GM10248 (cell line): ENCODE data around the gene TMPRSS11F.

Experiments
- CTCF ChIA-PET: fragments of 300-600 bp; sonication (Branson Sonifier 250); formaldehyde crosslinking; extraction: SDS; loops from one replicate; lab custom pipeline; 2021; ENCODE audit warnings: antibody characterized with exemption; lab: Yijun Ruan, JAX
- POLR2A ChIA-PET: fragments of 350-650 bp; sonication (Branson Sonifier 250); formaldehyde crosslinking; extraction: SDS; loops from one replicate; lab custom pipeline; 2020; ENCODE audit warnings: antibody characterized with exemption; lab: Yijun Ruan, JAX
- DNase-seq: peaks from one replicate; pipeline ENCODE4 v3.0.0; 2012; ENCODE audit errors: extremely low spot score
- CTCF ChIP-seq: IDR thresholded peaks from 2 replicates; pipeline ENCODE4 v1.5.1; 2012; ENCODE audit warnings: mild to moderate bottlenecking, low read depth; ENCODE audit errors: extremely low read depth, missing control alignments, control extremely low read depth

The TMPRSS11F gene

GRCh38 chr4:68109868-68110267 lies 19.8 kb downstream of the TMPRSS11F start:
- CTCF ChIA-PET: no interaction called here
- no peak for TF ChIP-seq CTCF
- POLR2A ChIA-PET: no interaction called here
- DNase-seq: no peak

- ChIA-PET CTCF (no interaction called here), POLR2A (no interaction called here)
- DNase-seq: no peak
- no peak for TF ChIP-seq CTCF
Observed at GRCh38 chr4:68082758-68083157, 46.9 kb downstream of the TMPRSS11F start.

GRCh38 chr4:68079928-68080327 lies 49.7 kb downstream of the TMPRSS11F start:
- ChIA-PET CTCF (no interaction called here), POLR2A (no interaction called here)
- no peak for DNase-seq
- no peak for TF ChIP-seq CTCF

GRCh38 chr4:68077737-68078136 lies 51.9 kb downstream of the TMPRSS11F start:
- CTCF ChIA-PET: no interaction called here
- no peak for DNase-seq
- POLR2A ChIA-PET: no interaction called here
- no peak for TF ChIP-seq CTCF

- TF ChIP-seq CTCF: no peak
- CTCF ChIA-PET: no interaction called here
- POLR2A ChIA-PET: no interaction called here
- DNase-seq: no peak
Observed at GRCh38 chr4:68077301-68077700, 52.4 kb downstream of the TMPRSS11F start.

GRCh38 chr4:68076194-68076593 lies 53.5 kb downstream of the TMPRSS11F start:
- ChIA-PET POLR2A (no interaction called here), CTCF (no interaction called here)
- no peak for TF ChIP-seq CTCF
- DNase-seq: no peak

GRCh38 chr4:68074397-68074796 lies 55.3 kb downstream of the TMPRSS11F start:
- DNase-seq: no peak
- ChIA-PET POLR2A (no interaction called here), CTCF (interaction anchor here (1.3 kb wide), 1 partner anchor 18 kb away, joined by 4 read pairs; no protein-coding TSS in a partner anchor)
- no peak for TF ChIP-seq CTCF
